HepG2 (cell line): Measurements from ENCODE around the gene PRR14. TPM values are rescaled to one million over a fixed set of nuclear protein-coding genes. Genes with fewer than 3 reads are reported as not detected.
A peak's percentile ranks its signal among the peaks of the same experiment; 100 is the strongest.

Experiments
- ATRX ChIP-seq: sonication (generic); formaldehyde crosslinking; IDR thresholded peaks from 2 replicates; pipeline ENCODE4 v1.4.0; 2020; ENCODE audit warnings: missing genetic modification reagents, borderline replicate concordance
- CHD2 ChIP-seq: IDR thresholded peaks from 2 replicates; pipeline ENCODE4 v1.6.1; 2011; ENCODE audit warnings: low read depth, low read length, improper control_type of control experiment
- CREM ChIP-seq, 2 experiments: sonication (generic) in 1 of 2; formaldehyde crosslinking in 1 of 2; IDR thresholded peaks; 2 replicates each; pipeline versions ENCODE4 v1.4.0 to v1.6.1; 2016 to 2020; ENCODE audit warnings: antibody characterized with exemption in 1 of 2, mild to moderate bottlenecking in 1 of 2, missing genetic modification reagents in 1 of 2
- NFIC ChIP-seq: IDR thresholded peaks from 2 replicates; pipeline ENCODE4 v1.6.1; 2012; ENCODE audit warnings: mild to moderate bottlenecking, low read length, inconsistent platforms
- NFYC ChIP-seq: IDR thresholded peaks from 2 replicates; pipeline ENCODE4 v1.6.1; 2016; ENCODE audit warnings: missing genetic modification reagents, missing compliant biosample characterization
- PITX1 ChIP-seq: sonication (generic); formaldehyde crosslinking; IDR thresholded peaks from 2 replicates; pipeline ENCODE4 v1.5.1; 2020; ENCODE audit warnings: mild to moderate bottlenecking, missing genetic modification reagents
- RBFOX2 ChIP-seq: fragments of 200-400 bp; formaldehyde crosslinking; IDR thresholded peaks from 2 replicates; pipeline ENCODE4 v1.6.1; 2017; ENCODE audit warnings: low read depth, mild to moderate bottlenecking, low read length
- RORA ChIP-seq: sonication (generic); formaldehyde crosslinking; IDR thresholded peaks from 2 replicates; pipeline ENCODE4 v1.5.0; 2020; ENCODE audit warnings: mild to moderate bottlenecking, missing genetic modification reagents, moderate library complexity
- SP5 ChIP-seq: IDR thresholded peaks from 2 replicates; pipeline ENCODE4 v1.6.1; 2016; ENCODE audit warnings: low read depth, borderline replicate concordance
- ZFAT ChIP-seq: sonication (generic); formaldehyde crosslinking; conservative IDR thresholded peaks from 2 replicates; pipeline ENCODE4 v1.8.1; 2023; ENCODE audit warnings: missing genetic modification reagents, inconsistent platforms
- ZFP91 ChIP-seq: sonication (generic); formaldehyde crosslinking; IDR thresholded peaks from 2 replicates; pipeline ENCODE4 v1.9.0; 2022; ENCODE audit warnings: missing genetic modification reagents, mild to moderate bottlenecking, borderline replicate concordance
- ZGPAT ChIP-seq: IDR thresholded peaks from 2 replicates; pipeline ENCODE4 v1.6.1; 2016; ENCODE audit warnings: mild to moderate bottlenecking
- ZNF382 ChIP-seq: sonication (generic); formaldehyde crosslinking; IDR thresholded peaks from 2 replicates; pipeline ENCODE4 v1.5.0; 2020; ENCODE audit warnings: missing genetic modification reagents, mild to moderate bottlenecking, borderline replicate concordance
- ZNF605 ChIP-seq: sonication (generic); formaldehyde crosslinking; IDR thresholded peaks from 2 replicates; pipeline ENCODE4 v1.8.0; 2022; ENCODE audit warnings: mild to moderate bottlenecking, missing genetic modification reagents
- ZNF839 ChIP-seq: sonication (generic); formaldehyde crosslinking; IDR thresholded peaks from 2 replicates; pipeline ENCODE4 v1.4.0; 2020; ENCODE audit warnings: missing genetic modification reagents, mild to moderate bottlenecking, borderline replicate concordance
- ZNF878 ChIP-seq: sonication (generic); formaldehyde crosslinking; IDR thresholded peaks from 2 replicates; pipeline ENCODE4 v1.8.1; 2023; ENCODE audit warnings: mild to moderate bottlenecking, missing genetic modification reagents, moderate library complexity
- polyA plus RNA-seq, 8 experiments: library from polyadenylated mRNA; depleted of rRNA in 3 of 8; stranded (reverse) in 7 of 8; unstranded in 1 of 8; fragments of >200 nt; fragmentation: Illumina TruSeq in 4 of 8; extraction: Trizol in 4 of 8; gene quantifications; 2 replicates each; pipeline versions ENCODE4 v1.2.1 to v1.2.3, GENCODE V29; 2011 to 2016; ENCODE audit warnings: low read depth in 4 of 8, missing spikeins in 1 of 8, mixed read lengths in 1 of 8; ENCODE audit not compliant: insufficient read depth in 1 of 8
- total RNA-seq, 5 experiments: library from RNA; depleted of rRNA; stranded (reverse); fragments of >200 nt; fragmentation: Illumina TruSeq; extraction: Trizol; gene quantifications; 2 replicates each; pipeline ENCODE4 v1.2.3, GENCODE V29; 2016; ENCODE audit warnings: low read depth in 1 of 5
- TF ChIP-seq, protein P1 (sequence below): sonication (generic); formaldehyde crosslinking; conservative IDR thresholded peaks from 2 replicates; pipeline ENCODE4 v1.4.0; 2020; ENCODE audit warnings: missing genetic modification reagents
- TF ChIP-seq, protein P2 (sequence below): sonication (generic); formaldehyde crosslinking; IDR thresholded peaks from 2 replicates; pipeline ENCODE4 v1.4.0; 2020; ENCODE audit warnings: low read depth, missing genetic modification reagents
- TF ChIP-seq, protein P3 (sequence below): sonication (generic); formaldehyde crosslinking; IDR thresholded peaks from 2 replicates; pipeline ENCODE4 v1.8.0; 2023; ENCODE audit warnings: mild to moderate bottlenecking, missing genetic modification reagents

PRR14 gene
- total and polyA plus RNA-seq, 2 of the 13 experiments (the other 11 are each of a cell fraction or from before 2014, with no cell fraction given): 8.4 to 11.0 TPM

DNA sequence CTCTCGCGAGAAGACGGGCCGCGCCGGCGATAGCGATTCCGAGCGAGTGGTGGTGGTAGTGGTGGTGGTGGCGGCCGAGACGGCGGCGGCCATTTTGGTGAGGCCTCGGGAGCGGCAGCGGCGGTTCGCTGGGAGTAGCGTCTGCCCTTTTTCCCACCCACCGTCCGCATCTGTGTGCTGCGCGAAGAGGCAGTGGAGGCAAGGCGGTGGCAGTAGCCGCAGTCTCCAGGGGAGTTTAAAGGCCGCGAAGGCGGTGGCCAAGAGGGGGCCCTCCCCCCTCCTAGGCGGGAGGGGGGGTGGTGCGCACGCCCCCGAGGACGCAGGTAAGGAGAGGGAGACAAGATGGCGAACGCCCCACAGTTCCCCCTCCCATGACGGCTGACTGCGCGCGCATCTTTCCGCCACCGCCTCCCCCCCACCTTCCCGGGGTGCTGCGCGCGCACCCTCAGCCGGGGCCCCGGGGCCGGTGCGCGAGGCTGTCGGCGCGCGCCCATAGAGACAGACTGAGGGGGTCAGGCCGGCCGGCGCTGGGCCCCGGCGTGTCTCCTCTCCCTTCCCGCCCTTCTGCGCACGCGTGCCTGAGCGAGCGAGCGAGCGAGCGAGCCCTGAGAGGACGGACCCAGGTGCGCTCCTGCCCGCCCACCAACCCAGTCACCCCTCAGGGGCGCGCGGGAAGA, 47.5 kb downstream of the PRR14 start (continued):
- TF ChIP-seq, protein P1, sequence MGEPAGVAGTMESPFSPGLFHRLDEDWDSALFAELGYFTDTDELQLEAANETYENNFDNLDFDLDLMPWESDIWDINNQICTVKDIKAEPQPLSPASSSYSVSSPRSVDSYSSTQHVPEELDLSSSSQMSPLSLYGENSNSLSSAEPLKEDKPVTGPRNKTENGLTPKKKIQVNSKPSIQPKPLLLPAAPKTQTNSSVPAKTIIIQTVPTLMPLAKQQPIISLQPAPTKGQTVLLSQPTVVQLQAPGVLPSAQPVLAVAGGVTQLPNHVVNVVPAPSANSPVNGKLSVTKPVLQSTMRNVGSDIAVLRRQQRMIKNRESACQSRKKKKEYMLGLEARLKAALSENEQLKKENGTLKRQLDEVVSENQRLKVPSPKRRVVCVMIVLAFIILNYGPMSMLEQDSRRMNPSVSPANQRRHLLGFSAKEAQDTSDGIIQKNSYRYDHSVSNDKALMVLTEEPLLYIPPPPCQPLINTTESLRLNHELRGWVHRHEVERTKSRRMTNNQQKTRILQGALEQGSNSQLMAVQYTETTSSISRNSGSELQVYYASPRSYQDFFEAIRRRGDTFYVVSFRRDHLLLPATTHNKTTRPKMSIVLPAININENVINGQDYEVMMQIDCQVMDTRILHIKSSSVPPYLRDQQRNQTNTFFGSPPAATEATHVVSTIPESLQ: no peak; the same call in 1 of the 2 replicates
- no peak for TF ChIP-seq ATRX (CRISPR knock-in tag)
- TF ChIP-seq ZNF839 (CRISPR knock-in tag): 0 out of 2 replicates have a peak, but pooled peaks have one; percentile 86
- peak; percentile 74; the same call in 1 of the 2 replicates for TF ChIP-seq ZNF878 (CRISPR knock-in tag)
- TF ChIP-seq, protein P2, sequence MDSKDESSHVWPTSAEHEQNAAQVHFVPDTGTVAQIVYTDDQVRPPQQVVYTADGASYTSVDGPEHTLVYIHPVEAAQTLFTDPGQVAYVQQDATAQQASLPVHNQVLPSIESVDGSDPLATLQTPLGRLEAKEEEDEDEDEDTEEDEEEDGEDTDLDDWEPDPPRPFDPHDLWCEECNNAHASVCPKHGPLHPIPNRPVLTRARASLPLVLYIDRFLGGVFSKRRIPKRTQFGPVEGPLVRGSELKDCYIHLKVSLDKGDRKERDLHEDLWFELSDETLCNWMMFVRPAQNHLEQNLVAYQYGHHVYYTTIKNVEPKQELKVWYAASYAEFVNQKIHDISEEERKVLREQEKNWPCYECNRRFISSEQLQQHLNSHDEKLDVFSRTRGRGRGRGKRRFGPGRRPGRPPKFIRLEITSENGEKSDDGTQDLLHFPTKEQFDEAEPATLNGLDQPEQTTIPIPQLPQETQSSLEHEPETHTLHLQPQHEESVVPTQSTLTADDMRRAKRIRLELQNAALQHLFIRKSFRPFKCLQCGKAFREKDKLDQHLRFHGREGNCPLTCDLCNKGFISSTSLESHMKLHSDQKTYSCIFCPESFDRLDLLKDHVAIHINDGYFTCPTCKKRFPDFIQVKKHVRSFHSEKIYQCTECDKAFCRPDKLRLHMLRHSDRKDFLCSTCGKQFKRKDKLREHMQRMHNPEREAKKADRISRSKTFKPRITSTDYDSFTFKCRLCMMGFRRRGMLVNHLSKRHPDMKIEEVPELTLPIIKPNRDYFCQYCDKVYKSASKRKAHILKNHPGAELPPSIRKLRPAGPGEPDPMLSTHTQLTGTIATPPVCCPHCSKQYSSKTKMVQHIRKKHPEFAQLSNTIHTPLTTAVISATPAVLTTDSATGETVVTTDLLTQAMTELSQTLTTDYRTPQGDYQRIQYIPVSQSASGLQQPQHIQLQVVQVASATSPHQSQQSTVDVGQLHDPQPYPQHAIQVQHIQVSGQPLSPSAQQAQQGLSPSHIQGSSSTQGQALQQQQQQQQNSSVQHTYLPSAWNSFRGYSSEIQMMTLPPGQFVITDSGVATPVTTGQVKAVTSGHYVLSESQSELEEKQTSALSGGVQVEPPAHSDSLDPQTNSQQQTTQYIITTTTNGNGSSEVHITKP (CRISPR knock-in tag): peak; percentile 75; the same call in 1 of the 2 replicates
- peak; percentile 62; the same call in 1 of the 2 replicates for TF ChIP-seq SP5 (CRISPR knock-in tag)
- no peak; the same call in 1 of the 2 replicates for TF ChIP-seq CHD2
- peak; percentile 72 for TF ChIP-seq NFYC (CRISPR knock-in tag)
- peak; percentile 98 for TF ChIP-seq ZFP91 (CRISPR knock-in tag)
- no peak for TF ChIP-seq RORA (CRISPR knock-in tag)
- TF ChIP-seq PITX1: peak; percentile 69
- peak; percentile 88 for TF ChIP-seq ZNF605 (CRISPR knock-in tag)
- TF ChIP-seq CREM (IDR thresholded peaks at IDR 0.05): peak; percentile 13; the same call in 1 of the 2 replicates
- peak; percentile 42; the same call in 1 of the 2 replicates for TF ChIP-seq CREM (CRISPR knock-in tag; IDR thresholded peaks at IDR 0.05)
- no peak for TF ChIP-seq ZFAT (CRISPR knock-in tag)
- TF ChIP-seq, protein P3, sequence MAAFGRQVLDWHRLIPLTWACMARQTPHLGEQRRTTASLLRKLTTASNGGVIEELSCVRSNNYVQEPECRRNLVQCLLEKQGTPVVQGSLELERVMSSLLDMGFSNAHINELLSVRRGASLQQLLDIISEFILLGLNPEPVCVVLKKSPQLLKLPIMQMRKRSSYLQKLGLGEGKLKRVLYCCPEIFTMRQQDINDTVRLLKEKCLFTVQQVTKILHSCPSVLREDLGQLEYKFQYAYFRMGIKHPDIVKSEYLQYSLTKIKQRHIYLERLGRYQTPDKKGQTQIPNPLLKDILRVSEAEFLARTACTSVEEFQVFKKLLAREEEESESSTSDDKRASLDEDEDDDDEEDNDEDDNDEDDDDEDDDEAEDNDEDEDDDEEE: peak; percentile 99
- peak; percentile 100 for TF ChIP-seq ZGPAT (CRISPR knock-in tag)
- TF ChIP-seq RBFOX2: peak; percentile 99
- no peak for TF ChIP-seq ZNF382 (CRISPR knock-in tag)
- TF ChIP-seq NFIC: no peak
